Activated T-cell treated with anti-CD3 and anti-CD28 coated beads for 1 hour (primary cell): Measurements from ENCODE around the gene FGF13.

Source experiments
- DNase-seq: peaks from one replicate; pipeline ENCODE4 v3.0.0-alpha.2; 2020; ENCODE audit warnings: low read depth

FGF13 gene

DNA sequence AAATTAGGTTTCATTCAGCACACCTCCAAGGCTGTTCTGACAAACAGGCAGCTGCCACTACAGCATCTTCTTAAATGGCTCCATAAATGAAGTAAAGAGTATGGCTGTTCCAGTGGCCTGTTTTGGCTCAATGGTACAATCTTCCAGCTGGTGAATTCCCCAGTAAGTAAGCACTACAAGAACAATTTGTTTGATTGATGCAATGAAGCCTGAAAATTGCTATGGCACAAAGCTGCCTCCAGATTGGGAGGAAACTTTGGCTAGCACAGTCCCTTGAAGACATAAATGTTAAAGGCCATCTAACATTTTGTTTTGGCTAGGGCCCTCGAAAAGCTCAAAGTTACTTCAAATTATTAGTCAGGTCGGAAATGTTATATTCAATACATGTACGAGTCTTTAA, 47.5 kb downstream of the FGF13 start:
- no peak for DNase-seq

DNA sequence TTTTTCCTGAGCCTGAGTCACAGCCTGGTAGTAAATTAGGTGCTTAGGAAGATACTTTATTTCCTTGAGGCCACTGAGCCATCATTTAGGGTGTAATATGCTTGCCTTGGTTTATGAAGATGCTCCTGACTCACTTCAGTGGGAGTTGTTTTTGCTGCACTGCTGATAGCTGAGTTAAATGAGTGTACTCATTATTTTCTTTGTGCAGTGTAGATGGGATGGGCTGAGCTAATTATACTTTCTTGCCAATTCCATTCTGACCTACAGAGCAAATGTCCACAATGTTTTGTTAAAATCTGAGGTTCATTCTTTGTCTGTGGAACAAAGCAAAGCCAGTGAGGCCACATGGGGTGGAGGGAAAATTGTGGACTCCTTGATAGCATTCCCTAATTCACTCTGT, 60.0 kb downstream of the FGF13 start:
- no peak for DNase-seq

DNA sequence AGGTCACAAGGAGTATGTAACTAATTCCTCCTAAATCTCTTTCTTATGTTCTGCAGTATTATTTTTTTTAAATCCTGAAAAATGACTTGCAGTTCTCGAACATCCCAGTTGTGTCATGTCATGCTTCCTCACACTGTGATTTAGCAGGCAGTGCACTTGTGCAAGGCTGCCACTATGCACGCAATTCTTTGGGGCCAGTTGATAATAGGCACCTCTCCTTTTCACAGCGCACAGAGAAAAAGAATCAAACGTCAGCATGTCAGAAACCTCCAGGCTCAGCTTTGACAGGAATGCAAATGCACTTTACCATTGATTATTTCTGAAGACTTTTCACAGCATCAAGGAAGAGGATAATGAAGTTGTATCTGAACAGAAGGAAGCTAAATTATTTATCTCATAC, 62.9 kb downstream of the FGF13 start:
- no peak for DNase-seq

DNA sequence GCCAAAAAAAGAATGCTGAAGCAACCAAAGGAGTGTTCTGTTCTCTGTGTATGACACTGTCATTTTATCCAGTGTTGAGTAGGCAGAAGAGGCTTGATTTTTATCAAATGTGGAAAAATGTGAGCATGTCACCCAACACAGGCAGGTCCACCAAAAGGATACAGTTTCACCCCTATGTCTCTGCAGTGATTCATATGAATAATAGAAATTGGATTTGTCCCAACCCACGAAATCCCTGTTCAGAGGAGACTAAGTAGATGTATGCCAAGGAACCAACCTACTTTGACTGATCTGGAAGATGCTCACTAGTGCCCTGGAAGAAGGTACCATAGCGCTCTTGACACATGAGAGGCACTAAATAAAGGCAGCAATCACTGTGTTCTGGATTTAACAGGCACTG, 72.5 kb downstream of the FGF13 start:
- no peak for DNase-seq
